ENCODE results near the gene TTLL11. TPM values are rescaled to one million over a fixed set of nuclear protein-coding genes. Genes with fewer than 3 reads are reported as not detected.

TTLL11 gene
- total RNA-seq, 2 donors from 2014 or later, result 5.9 to 6.6 TPM

GRCh38 chr9:121823451-121824169 lies 269.5 kb downstream of the TTLL11 start:
- intact Hi-C loops (cut with DNase I, micrococcal nuclease), result no loop called here
- no peak for ATAC-seq
- no peak for DNase-seq

DNA sequence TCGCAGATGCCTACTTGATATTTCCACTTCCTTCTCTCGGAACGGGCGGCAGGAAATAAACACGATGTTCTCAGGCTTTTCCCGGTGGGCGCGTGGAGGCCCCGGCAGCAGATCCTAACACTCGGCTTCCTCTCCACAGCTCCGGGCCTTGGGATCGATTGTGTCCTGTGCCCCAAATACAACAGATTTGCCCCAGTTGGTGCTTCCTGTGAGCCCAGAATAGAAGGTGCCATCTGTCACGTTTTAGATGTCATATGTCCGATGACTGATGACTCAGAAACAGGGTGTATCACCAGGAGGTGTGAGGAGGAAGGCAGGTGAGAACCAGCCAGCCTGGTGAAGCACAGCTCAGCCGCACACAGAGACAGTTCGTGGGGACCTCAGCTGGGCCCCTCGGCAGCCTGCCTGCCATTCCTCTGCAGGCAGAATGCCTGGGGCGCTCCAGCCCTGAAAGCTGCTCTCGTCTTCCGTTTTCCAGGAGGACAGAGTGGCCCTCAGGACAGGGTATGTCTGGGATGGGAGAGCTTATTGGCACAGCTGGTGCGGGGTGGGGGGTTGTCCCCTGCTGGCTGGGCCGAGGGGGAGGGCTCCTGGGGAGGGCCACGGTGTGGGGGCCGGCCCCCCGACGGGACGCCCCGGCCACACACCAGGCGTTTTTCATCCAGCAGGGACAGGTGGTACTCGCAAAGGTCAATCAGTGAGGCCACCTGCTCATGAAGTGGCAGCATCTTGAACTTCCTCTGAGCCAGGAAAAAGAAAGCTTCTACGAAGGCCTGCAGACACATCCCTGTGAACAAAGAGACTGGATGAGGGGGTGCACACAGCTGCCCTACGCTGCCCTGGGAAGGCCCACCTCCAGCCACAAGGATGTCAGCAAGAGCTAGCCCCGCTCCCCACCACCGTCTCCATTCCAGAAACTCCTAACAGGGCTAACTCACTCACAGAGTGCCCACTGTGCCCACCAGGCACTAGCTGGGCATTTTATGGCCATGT lies 270.7 kb downstream of the TTLL11 start:
- DNase-seq (no peak), ATAC-seq (no peak)
- intact Hi-C loops (cut with DNase I, micrococcal nuclease), result no loop called here

GRCh38 chr9:121821326-121821725 lies 271.8 kb downstream of the TTLL11 start:
- intact Hi-C loops (cut with DNase I, micrococcal nuclease), result no loop called here
- ATAC-seq (no peak), DNase-seq (no peak)

DNA sequence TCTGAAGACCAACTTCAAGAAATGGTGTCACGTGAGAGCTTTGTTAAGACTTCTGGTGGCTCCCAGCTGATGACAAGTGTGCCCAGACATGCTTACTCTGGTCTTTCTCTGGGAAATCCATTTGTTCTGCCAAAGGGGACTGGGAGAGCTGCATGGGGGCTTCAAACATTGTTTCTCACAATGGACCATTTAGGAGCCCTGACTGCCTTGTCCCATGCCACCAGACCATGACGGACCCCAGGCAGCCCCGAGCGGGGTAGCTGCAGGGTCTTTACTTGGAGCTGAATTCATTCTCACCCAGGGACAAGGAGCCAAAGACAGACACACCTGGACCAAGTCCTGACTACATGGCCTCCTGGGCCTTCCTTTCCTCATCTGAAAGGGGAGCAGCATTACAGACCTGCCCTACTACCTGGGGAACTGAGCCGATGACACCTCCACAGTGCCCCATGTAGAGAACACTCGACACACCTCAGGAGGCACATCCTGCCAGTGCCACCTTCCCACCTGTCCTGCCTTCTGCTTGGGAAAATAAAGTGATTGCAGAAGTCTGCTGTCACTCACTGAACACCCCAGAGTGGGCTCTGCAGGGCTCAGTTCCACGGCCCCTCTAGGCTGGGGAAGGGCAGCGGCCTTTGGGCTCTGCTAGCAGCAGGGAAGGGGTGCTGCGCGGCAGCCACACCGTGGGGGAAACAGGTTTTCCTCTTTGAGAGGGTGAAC lies 272.7 kb downstream of the TTLL11 start:
- ATAC-seq (no peak), DNase-seq (no peak)
- intact Hi-C loops (cut with DNase I, micrococcal nuclease), result no loop called here

DNA sequence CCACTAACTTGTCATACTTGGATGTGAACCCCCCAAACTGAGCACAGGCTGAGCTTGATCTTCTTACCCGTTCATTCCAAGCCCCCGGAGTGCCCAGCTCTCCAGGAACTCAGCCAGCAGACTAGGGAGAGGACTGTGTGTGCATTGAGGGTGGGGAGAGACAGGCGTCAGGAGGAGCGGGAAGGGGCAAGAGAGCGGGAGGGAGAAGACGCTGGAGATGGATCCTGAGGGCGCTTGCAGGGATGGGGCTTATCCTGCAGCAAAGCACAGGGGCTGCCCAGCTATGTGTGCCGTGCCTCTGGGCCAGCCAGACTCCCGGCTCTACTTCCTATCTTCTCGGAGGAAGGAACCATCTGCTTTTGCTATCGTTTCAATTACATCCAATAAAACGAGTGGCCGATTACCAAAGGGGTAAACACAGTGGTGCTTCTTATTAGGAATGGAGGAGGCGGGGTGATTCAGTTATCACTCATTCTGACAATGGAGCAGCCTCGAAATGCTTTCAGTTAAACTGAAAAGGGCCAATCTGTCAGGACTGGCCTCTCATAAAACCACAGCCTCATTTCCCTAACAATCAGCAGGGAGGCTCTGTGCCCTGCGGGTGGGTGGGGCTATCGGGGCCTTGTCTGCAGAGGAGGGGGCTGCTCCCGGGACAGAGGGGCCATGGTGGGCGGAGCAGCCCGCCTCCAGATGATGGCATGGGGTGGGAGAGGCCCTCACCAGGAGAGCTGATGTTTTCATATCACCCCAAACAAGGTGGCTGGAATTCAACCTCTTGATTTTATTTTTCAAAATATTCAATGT lies 273.5 kb downstream of the TTLL11 start:
- ATAC-seq (peak; percentile 54), DNase-seq (no peak)
- intact Hi-C loops (cut with DNase I, micrococcal nuclease), result no loop called here

GRCh38 chr9:121818841-121819427 lies 274.2 kb downstream of the TTLL11 start:
- no peak for DNase-seq
- no peak for ATAC-seq
- intact Hi-C loops (cut with DNase I, micrococcal nuclease), result no loop called here

GRCh38 chr9:121818016-121818661 lies 275.0 kb downstream of the TTLL11 start:
- ATAC-seq, result no peak
- intact Hi-C loops (cut with DNase I, micrococcal nuclease), result no loop called here
- no peak for DNase-seq

- DNase-seq (no peak), ATAC-seq (no peak)
- intact Hi-C loops (cut with DNase I, micrococcal nuclease), result no loop called here
Observed at GRCh38 chr9:121817476-121817875, 275.6 kb downstream of the TTLL11 start.

GRCh38 chr9:121816845-121817450 lies 276.2 kb downstream of the TTLL11 start:
- no peak for ATAC-seq
- no peak for DNase-seq
- intact Hi-C loops (cut with DNase I, micrococcal nuclease), result no loop called here

DNA sequence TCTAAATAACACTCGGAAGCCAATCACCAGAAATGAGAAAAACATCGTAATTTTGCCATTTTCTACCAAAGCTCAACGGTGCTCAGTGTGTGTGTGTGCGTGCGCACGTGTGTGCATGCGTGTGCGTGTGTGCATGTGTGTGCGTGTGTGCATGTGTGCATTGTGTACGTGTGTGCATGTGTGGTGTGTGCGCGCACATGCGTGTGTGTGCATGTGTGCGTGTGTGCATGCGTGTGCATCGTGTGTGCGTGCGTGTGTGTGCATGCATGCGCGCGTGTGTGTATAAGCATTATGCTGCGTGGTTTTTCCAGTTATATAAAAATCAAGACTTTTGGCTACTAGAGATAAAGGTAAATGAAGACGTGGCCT lies 276.7 kb downstream of the TTLL11 start:
- no peak for DNase-seq
- intact Hi-C loops (cut with DNase I, micrococcal nuclease), result no loop called here
- no peak for ATAC-seq

- ATAC-seq (peak; percentile 28), DNase-seq (no peak)
- intact Hi-C loops (cut with DNase I, micrococcal nuclease), result no loop called here
Observed at GRCh38 chr9:121815546-121816448, 277.3 kb downstream of the TTLL11 start.

DNA sequence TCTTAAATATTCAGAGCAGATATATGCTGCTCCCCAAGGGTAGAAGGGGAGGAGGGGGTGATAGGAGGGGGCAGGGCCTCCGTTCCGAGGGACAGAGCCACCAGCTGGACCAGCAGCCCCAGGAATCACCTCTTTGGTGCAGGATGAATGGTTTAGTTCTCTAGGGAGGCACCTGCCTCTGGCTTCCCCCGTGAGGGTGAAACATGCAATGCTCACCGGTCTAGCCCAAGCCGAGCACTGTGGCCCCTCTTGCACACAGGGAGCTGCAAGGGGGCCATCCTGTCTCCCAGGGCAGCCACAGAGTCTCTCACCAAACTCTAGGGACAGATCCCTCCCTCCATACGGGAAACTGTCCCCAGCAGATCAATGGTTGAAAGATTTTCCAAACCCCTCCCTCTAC lies 278.0 kb downstream of the TTLL11 start:
- intact Hi-C loops (cut with DNase I, micrococcal nuclease), result no loop called here
- no peak for ATAC-seq
- no peak for DNase-seq

DNA sequence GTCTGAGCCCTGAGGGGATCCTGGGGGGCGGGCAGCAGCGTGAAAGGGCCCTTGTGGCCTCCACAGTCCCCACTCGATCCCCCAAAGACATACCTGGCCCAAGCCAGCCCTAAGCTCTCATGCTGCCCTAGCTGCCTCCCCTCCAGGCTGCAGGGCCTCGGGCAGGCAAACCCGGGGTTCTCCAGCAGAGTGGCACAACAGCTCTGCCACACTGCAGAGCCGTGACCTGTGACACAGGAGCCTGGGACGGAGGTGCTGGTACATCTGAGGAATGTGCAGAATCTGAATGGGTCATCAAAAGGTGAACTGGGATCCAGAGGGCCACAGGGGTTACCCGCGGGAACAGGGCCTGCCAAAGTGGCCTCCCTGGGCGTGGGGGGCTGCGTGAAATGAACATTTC lies 278.5 kb downstream of the TTLL11 start:
- intact Hi-C loops (cut with DNase I, micrococcal nuclease), result no loop called here
- DNase-seq (no peak), ATAC-seq (no peak)

DNA sequence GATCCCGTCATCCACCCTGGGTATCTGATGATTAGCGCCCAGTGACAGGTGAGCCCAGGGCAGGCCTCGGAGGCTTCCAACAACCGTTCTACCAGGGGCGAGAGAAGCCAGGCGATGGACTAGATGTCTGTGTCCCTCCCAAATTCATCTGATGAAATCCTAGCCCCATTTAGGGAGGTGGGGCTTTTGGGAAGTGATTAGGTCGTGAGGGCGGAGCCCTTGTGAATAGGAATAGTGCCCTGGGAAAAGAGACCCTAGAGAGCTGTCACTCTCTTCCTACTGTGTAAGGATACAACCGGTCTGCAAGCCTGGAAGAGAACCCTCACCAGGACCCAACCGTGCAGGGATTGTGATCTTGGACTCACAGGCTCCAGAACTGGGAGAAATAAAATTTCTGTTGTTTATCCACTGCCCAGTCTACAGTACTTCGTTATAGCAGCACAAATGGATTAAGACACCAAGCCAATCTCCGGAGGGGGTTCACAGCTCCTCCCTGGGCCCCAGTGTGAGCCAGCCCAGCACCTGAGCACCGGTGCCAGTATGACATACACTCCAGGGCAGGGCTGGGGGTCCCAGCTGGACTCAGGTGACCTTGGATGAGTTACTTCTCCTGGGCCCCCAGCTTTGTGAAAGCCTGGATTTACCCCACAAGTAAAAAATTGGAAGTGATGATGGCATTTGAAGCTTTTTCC lies 279.4 kb downstream of the TTLL11 start:
- intact Hi-C loops (cut with DNase I, micrococcal nuclease), result no loop called here
- DNase-seq, result no peak
- no peak for ATAC-seq

DNA sequence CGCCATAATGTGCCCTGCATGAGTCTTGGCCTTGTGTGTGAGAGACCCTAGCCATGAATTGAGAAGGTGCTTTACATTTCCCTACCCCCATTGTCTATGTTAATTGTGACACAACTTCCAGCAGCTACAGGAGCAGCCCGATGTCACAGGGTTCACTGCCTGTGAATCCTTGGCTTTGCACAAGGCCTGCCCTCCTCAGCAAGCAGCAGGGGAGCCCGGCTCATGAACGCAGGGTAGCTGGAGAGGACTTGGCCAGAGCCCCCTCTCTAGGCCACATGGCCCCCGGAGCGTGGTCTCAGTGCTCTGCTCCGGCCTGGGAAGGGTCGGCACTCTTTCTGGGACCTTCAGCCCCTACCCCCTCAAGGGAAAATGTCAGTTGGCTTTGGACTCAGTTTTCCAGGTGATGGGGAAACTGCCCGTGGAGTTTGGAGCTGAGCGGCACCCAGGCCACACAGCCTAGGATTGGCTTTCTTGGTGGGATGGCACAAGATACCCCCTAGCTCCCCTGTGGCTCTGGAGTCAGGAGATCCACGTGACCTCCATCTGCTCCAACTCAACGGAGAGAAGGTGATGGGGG lies 280.9 kb downstream of the TTLL11 start:
- ATAC-seq, result no peak
- intact Hi-C loops (cut with DNase I, micrococcal nuclease), result no loop called here
- DNase-seq, result no peak

GRCh38 chr9:121811751-121812150 lies 281.4 kb downstream of the TTLL11 start:
- no peak for DNase-seq
- intact Hi-C loops (cut with DNase I, micrococcal nuclease), result no loop called here
- no peak for ATAC-seq

Data from left colon (tissue), 2 donors.